Mesodermal cell (in vitro differentiated cells): Measurements from ENCODE around the gene PGLYRP3.

Experiments used
- H3K27ac ChIP-seq: 2 replicates; pipeline ENCODE4 v1.7.0; 2013; ENCODE audit warnings: mild to moderate bottlenecking, low read depth, low read length, moderate library complexity; ENCODE audit not compliant: severe bottlenecking
- H3K36me3 ChIP-seq: 2 replicates; pipeline ENCODE4 v1.7.1; 2013; ENCODE audit warnings: mild to moderate bottlenecking, low read length, moderate library complexity; ENCODE audit not compliant: control insufficient read depth, insufficient read depth
- H3K4me1 ChIP-seq: one replicate; pipeline ENCODE4 v1.7.1; 2013; ENCODE audit warnings: mild to moderate bottlenecking, low read length; ENCODE audit not compliant: insufficient read depth, control insufficient read depth, poor library complexity, severe bottlenecking
- H3K4me3 ChIP-seq: 2 replicates; pipeline ENCODE4 v1.7.0; 2013; ENCODE audit warnings: low read length, control low read depth, mild to moderate bottlenecking; ENCODE audit not compliant: insufficient read depth, poor library complexity, severe bottlenecking; ENCODE audit errors: extremely low read depth
- H3K9me3 ChIP-seq: 2 replicates; pipeline ENCODE4 v1.7.1; 2013; ENCODE audit warnings: mild to moderate bottlenecking, low read length, moderate library complexity; ENCODE audit not compliant: control insufficient read depth
- WGBS, 2 experiments: methylation state at CpG; one replicate each; pipeline ENCODE4 v1.1.5; 2013; ENCODE audit warnings: missing lambda C conversion rate in 2 of 2; ENCODE audit not compliant: insufficient coverage in 2 of 2; 5-methylcytosine and 5-hydroxymethylcytosine counted together

PGLYRP3 gene

DNA sequence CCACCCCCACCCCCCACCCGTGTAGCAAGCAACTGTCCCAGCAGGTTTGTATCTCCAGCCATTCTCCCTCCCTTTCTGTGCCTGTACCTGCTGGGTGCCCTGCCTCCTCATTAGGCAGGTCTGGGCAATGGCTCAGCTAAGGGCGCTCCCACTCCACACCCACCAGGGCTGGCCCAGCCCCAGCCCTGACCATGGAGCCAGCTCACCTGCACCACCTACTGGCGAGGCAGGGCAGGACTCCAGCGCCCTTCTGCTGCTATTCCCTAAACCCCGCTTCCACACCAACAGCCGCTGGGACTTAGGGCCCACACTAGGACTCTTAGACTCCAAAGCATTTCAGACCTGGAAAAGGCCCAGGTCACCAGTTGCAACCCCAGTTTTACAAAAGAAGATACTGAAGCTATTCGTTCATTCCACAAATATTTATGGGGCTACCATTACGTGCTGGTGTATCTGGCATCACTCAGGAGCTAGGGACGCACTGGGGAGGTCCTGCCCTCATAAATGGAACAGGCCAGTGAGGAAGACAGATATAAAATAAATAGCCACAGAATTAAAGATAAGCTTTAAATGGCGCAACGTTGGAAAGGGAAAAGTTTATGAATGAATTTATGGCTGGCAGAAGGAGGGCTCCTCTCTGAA is 24.0 kb downstream of the PGLYRP3 start:
- no peak overlapping the region for H3K4me3 ChIP-seq
- no peak overlapping the region for H3K27ac ChIP-seq
- 61 to 72% methylated on average over 3 to 7 of the region's 11 CpGs for WGBS, 2 experiments
- H3K9me3 ChIP-seq = no peaks in the 10 kb centered on the region
- H3K4me1 ChIP-seq = no peaks in the 10 kb centered on the region
- no peaks in the 10 kb centered on the region for H3K36me3 ChIP-seq

- Histone ChIP-seq H3K36me3 (no peaks in the 10 kb centered on the region), H3K27ac (no peak overlapping the region), H3K9me3 (no peaks in the 10 kb centered on the region), H3K4me3 (no peak overlapping the region), H3K4me1 (no peaks in the 10 kb centered on the region)
- WGBS, 2 experiments = 14 to 34% methylated on average over 2 of the region's 2 CpGs
These were observed 34.9 kb downstream of the PGLYRP3 start for GRCh38 chr1:153277852-153278251.

DNA sequence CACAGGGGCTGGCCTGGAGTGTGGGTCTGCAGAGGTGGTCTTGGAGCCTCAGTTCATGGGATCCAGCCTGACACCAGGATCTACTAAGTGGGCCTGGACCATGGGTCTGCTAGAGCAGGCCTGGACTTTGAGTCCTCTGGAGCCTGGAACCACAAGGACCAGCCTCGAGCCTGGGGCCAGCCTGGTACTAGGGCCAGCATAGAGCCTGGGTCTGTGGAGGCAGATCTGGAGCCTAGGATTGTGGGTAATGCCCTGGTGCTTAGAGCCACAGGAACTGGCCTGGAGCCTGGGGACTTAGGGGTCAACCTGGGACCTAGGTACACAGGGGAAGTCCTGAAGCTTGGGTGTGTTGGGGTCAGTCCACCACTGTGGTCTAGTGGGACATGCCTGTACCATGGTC is 40.6 kb downstream of the PGLYRP3 start:
- 73 to 86% methylated on average over 1 of the region's 1 CpG for WGBS, 2 experiments
- no peak overlapping the region for H3K27ac ChIP-seq
- H3K9me3 ChIP-seq = no peaks in the 10 kb centered on the region
- H3K4me3 ChIP-seq = no peak overlapping the region
- no peaks in the 10 kb centered on the region for H3K4me1 ChIP-seq
- H3K36me3 ChIP-seq = no peaks in the 10 kb centered on the region

- Histone ChIP-seq H3K36me3 (no peaks in the 10 kb centered on the region), H3K4me3 (no peak overlapping the region)
These were observed 41.0 kb downstream of the PGLYRP3 start for GRCh38 chr1:153271711-153272110.

GRCh38 chr1:153265457-153265856 is 47.3 kb downstream of the PGLYRP3 start:
- Histone ChIP-seq H3K4me3 (no peak overlapping the region), H3K36me3 (no peaks in the 10 kb centered on the region), H3K9me3 (no peaks in the 10 kb centered on the region), H3K4me1 (no peaks in the 10 kb centered on the region), H3K27ac (no peak overlapping the region)
- no CpG with 5 or more reads among the region's 1 CpG for WGBS, 2 experiments

More at GRCh38 chr1:153271711-153272110, 41.0 kb downstream of the PGLYRP3 start:
- H3K4me1 ChIP-seq = no peaks in the 10 kb centered on the region
- no peak overlapping the region for H3K27ac ChIP-seq
- WGBS, 2 experiments = 86% methylated on average over 1 of the region's 1 CpG; no CpG with 5 or more reads in 1 of the 2 experiments
- no peaks in the 10 kb centered on the region for H3K9me3 ChIP-seq

DNA sequence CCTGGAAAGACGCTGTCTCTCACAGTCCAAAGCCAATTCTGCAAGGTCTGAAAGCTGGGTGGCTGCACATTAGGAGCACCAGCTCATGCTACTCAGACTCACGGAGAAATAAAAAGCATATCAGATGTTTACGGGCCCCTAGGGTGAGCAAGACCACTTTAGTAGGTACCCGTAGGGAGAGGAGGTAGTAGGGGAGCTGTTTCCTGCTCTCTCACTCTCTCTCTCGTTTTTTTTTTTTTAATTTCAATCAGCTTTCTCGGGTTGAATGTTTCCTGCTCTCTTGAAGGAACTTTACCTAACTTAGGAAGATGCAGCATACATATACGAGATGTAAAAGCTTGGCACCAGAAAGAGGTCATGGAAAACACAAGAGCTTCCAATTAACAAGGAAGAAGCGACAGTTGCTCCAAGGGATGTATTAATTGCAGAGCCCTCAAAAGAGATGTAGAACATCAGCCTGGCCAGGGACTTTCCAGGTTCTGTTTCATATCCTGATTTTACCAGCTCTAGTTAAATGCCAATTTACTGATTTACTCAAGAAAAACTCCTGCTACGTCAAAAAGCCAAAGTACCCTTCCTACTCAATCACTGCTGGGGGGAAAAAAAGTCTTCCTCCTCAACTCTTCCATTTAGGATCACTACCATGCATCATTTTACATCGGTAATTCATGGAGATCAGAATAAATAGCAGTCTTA is 50.1 kb downstream of the PGLYRP3 start:
- Histone ChIP-seq H3K4me1 (no peaks in the 10 kb centered on the region), H3K36me3 (no peaks in the 10 kb centered on the region), H3K4me3 (no peak overlapping the region), H3K27ac (no peak overlapping the region), H3K9me3 (no peaks in the 10 kb centered on the region)
- WGBS, 2 experiments = 75 to 82% methylated on average over 6 to 9 of the region's 10 CpGs

DNA sequence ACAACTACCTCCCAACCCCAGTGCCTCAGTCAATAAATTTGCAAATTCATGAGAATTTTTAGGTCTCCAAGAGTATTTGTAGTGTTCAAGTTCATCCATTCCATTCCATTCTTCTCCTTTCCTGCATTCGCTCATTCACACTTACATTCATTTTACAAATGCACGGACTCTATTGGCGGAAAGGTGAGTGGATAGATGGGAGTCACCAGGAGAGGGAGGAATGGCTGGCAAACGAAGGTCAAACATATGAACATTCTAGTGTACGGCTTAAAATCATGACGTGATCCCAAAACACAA is 50.7 kb downstream of the PGLYRP3 start:
- Histone ChIP-seq H3K36me3 (no peaks in the 10 kb centered on the region), H3K9me3 (no peaks in the 10 kb centered on the region), H3K4me1 (no peaks in the 10 kb centered on the region), H3K27ac (no peak overlapping the region), H3K4me3 (peak overlapping the region; percentile 55)
- WGBS, 2 experiments = 53 to 67% methylated on average over 3 to 4 of the region's 6 CpGs

- no peak overlapping the region for H3K27ac ChIP-seq
- WGBS, 2 experiments = 2% methylated on average over 72 to 74 of the region's 80 CpGs
- peak overlapping the region; percentile 55 for H3K4me3 ChIP-seq
- H3K4me1 ChIP-seq = no peaks in the 10 kb centered on the region
- no peaks in the 10 kb centered on the region for H3K36me3 ChIP-seq
- no peaks in the 10 kb centered on the region for H3K9me3 ChIP-seq
These were observed 51.3 kb downstream of the PGLYRP3 start for GRCh38 chr1:153261281-153262069.

GRCh38 chr1:153260585-153261280 is 52.0 kb downstream of the PGLYRP3 start:
- H3K9me3 ChIP-seq = no peaks in the 10 kb centered on the region
- H3K4me1 ChIP-seq = no peaks in the 10 kb centered on the region
- H3K4me3 ChIP-seq = peak overlapping the region; percentile 55
- no peak overlapping the region for H3K27ac ChIP-seq
- WGBS, 2 experiments = 9 to 22% methylated on average over 20 to 27 of the region's 45 CpGs
- H3K36me3 ChIP-seq = no peaks in the 10 kb centered on the region

- H3K4me1 ChIP-seq = no peaks in the 10 kb centered on the region
- no peaks in the 10 kb centered on the region for H3K36me3 ChIP-seq
- H3K9me3 ChIP-seq = no peaks in the 10 kb centered on the region
- no peak within 1 kb of the TSS for H3K4me3 ChIP-seq
- no peak within 1 kb of the TSS for H3K27ac ChIP-seq
- no CpG with 5 or more reads among the region's 3 CpGs for WGBS, 2 experiments
These were observed 53.4 kb downstream of the PGLYRP3 start, which contains the start of gene LORICRIN for GRCh38 chr1:153259387-153259786. TSS of gene LORICRIN (plus strand) at chr1:153259687. CDS start at chr1:153260950, 1,263 bp downstream.
